ENCODE measurements around the gene VPS37D. TPM values are rescaled to one million over a fixed set of nuclear protein-coding genes. Genes with fewer than 3 reads are reported as not detected.
A peak's percentile ranks its signal among the peaks of the same experiment; 100 is the strongest.

Gene VPS37D
- total RNA-seq (2021), result 0.85 and 1.3 TPM in 2 replicates
- long read RNA-seq, result 0 reads

- Mint-ChIP-seq H3K27me3 (ENCODE audit: low read depth) (peaks cover 34% of the 10 kb centered on the region), H3K4me1 (peaks cover 10 to 44% of the 10 kb centered on the region in 2 experiments), H3K36me3 (ENCODE audit: insufficient read depth in 1 of 3, low read depth in 3 of 3) (peaks cover 0 to 7% (median 4%) of the 10 kb centered on the region in 3 experiments; a peak in 3 of 7 replicates), H3K27ac (peak within 1 kb of the TSS in 1 of 3 experiments; percentile 72; a peak in 1 of 7 replicates), H3K9me3 (peaks cover 0 to 6% of the 10 kb centered on the region in 2 experiments; a peak in 2 of 5 replicates), H3K4me3 (peak within 1 kb of the TSS; percentile 62 to 87)
- no peak within 1 kb of the TSS for H2BK15ac ChIP-seq (ENCODE audit: low read depth, low read length)
- no CpG with 5 or more reads among the region's 79 CpGs for WGBS (ENCODE audit: extremely low coverage, insufficient read length, low lambda C conversion rate)
- H3K4me1 ChIP-seq (ENCODE audit: insufficient read depth, low read length), result no peaks in the 10 kb centered on the region
- no peak within 1 kb of the TSS for H3T11ph ChIP-seq (ENCODE audit: low read length)
- H3K4ac ChIP-seq (ENCODE audit: low read depth, low read length), result no peak within 1 kb of the TSS
- no peak within 1 kb of the TSS for H4K8ac ChIP-seq (replicated peaks; ENCODE audit: insufficient read length, low read depth, low read length)
- H3K9me3 ChIP-seq (ENCODE audit: control insufficient read depth, low read depth, low read length), result no peaks in the 10 kb centered on the region
- no peak within 1 kb of the TSS for H3K23ac ChIP-seq (ENCODE audit: insufficient read length, low read depth, low read length)
- no peaks in the 10 kb centered on the region for H3K79me1 ChIP-seq (ENCODE audit: insufficient read depth, low read depth, low read length, poor library complexity, severe bottlenecking)
- H4K20me1 ChIP-seq (ENCODE audit: control insufficient read depth, insufficient read depth, insufficient read length), result no peaks in the 10 kb centered on the region
- H3K27me3 ChIP-seq (ENCODE audit: insufficient read depth, low read length), result no peaks in the 10 kb centered on the region
- H3K79me2 ChIP-seq (ENCODE audit: insufficient read depth, low read length), result no peaks in the 10 kb centered on the region
- DNase-seq, result peak; percentile 94
- peak; percentile 80 for TF ChIP-seq CTCF (conservative IDR thresholded peaks at IDR 0.05)
- H3K9ac ChIP-seq (ENCODE audit: extremely low read depth, insufficient read length, low read length), result peak within 1 kb of the TSS; percentile 6
- H3K18ac ChIP-seq (ENCODE audit: insufficient read length, low read depth, low read length), result no peak within 1 kb of the TSS
- H2BK5ac ChIP-seq (ENCODE audit: insufficient read length, low read length), result no peak within 1 kb of the TSS
- H3K4me2 ChIP-seq (ENCODE audit: insufficient read depth, insufficient read length, low read length), result peak within 1 kb of the TSS; percentile 69
- H3K14ac ChIP-seq (ENCODE audit: insufficient read depth, low read length), result no peak within 1 kb of the TSS
- H4K91ac ChIP-seq (ENCODE audit: insufficient read length, low read depth, low read length), result no peak within 1 kb of the TSS
- no peak within 1 kb of the TSS for H2BK120ac ChIP-seq (ENCODE audit: low read depth, low read length, poor library complexity, severe bottlenecking)
- H2BK20ac ChIP-seq (ENCODE audit: low read depth, low read length, poor library complexity, severe bottlenecking), result no peak within 1 kb of the TSS
- H3K27ac ChIP-seq (ENCODE audit: insufficient read length, low read depth, low read length), result no peak within 1 kb of the TSS
- no peak within 1 kb of the TSS for H2AFZ ChIP-seq (ENCODE audit: low read length)
- H2AK5ac ChIP-seq (ENCODE audit: insufficient read length, low read length), result no peak within 1 kb of the TSS
- no peak within 1 kb of the TSS for H2BK12ac ChIP-seq (ENCODE audit: insufficient read length, low read depth, low read length)
- peaks cover 10% of the 10 kb centered on the region for H3K23me2 ChIP-seq (ENCODE audit: insufficient read length, low read depth, low read length, poor library complexity, severe bottlenecking)
- H3K56ac ChIP-seq (ENCODE audit: insufficient read length, low read depth, low read length), result no peak within 1 kb of the TSS
- no peak within 1 kb of the TSS for H4K5ac ChIP-seq (ENCODE audit: insufficient read length, low read depth, low read length)
Measured at GRCh38 chr7:73667344-73668102, at the start of gene VPS37D. Gene VPS37D, plus strand, starts transcription at chr7:73667831. Its CDS starts 128 bp downstream, at chr7:73667959.

Data from H9 (cell line).